ENCODE results near the gene SCNN1G. TPM values are rescaled to one million over a fixed set of nuclear protein-coding genes. Genes with fewer than 3 reads are reported as not detected.

SCNN1G gene
- total RNA-seq, 1 donor from 2014 or later = not detected

- no peak for FAIRE-seq
- peaks cover 26% of the 10 kb centered on the region for H3K27me3 ChIP-seq (ENCODE audit: control insufficient read depth, insufficient read depth, low read length)
- H3K4me3 ChIP-seq (ENCODE audit: low read depth, low read length) = peak overlapping the region; percentile 38
- TF ChIP-seq, protein P1, sequence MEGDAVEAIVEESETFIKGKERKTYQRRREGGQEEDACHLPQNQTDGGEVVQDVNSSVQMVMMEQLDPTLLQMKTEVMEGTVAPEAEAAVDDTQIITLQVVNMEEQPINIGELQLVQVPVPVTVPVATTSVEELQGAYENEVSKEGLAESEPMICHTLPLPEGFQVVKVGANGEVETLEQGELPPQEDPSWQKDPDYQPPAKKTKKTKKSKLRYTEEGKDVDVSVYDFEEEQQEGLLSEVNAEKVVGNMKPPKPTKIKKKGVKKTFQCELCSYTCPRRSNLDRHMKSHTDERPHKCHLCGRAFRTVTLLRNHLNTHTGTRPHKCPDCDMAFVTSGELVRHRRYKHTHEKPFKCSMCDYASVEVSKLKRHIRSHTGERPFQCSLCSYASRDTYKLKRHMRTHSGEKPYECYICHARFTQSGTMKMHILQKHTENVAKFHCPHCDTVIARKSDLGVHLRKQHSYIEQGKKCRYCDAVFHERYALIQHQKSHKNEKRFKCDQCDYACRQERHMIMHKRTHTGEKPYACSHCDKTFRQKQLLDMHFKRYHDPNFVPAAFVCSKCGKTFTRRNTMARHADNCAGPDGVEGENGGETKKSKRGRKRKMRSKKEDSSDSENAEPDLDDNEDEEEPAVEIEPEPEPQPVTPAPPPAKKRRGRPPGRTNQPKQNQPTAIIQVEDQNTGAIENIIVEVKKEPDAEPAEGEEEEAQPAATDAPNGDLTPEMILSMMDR (IDR thresholded peaks at IDR 0.05; ENCODE audit: insufficient read depth, low read length, severe bottlenecking) = peak; percentile 95
- no peaks in the 10 kb centered on the region for H3K36me3 ChIP-seq (ENCODE audit: control insufficient read depth, insufficient read depth, low read length)
- DNase-seq (ENCODE audit: low read depth) = peak; percentile 69
Measured at GRCh38 chr16:23182206-23182678, 303 bp upstream of the SCNN1G start.

DNA sequence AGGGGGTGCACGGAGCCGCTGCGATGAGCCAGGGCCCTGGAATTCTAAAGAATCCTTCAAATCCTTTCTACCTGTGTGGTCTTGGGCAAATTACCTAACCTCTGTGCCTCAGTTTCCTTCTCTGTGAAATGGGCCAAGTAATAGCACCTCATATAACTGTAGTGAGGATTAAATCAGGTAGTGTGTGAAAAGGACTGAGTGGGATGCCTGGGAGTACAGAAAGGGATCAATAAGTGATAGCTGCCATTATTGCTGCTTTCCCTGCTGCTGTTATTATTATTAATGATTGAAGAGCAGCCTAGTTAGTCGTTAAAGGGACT, 958 bp downstream of the SCNN1G start:
- TF ChIP-seq, protein P1 (IDR thresholded peaks at IDR 0.05; ENCODE audit: insufficient read depth, low read length, severe bottlenecking) = no peak
- H3K36me3 ChIP-seq (ENCODE audit: control insufficient read depth, insufficient read depth, low read length) = no peaks in the 10 kb centered on the region
- peak overlapping the region; percentile 38 for H3K4me3 ChIP-seq (ENCODE audit: low read depth, low read length)
- FAIRE-seq = no peak
- no peak for DNase-seq (ENCODE audit: low read depth)
- H3K27me3 ChIP-seq (ENCODE audit: control insufficient read depth, insufficient read depth, low read length) = peaks cover 28% of the 10 kb centered on the region

DNA sequence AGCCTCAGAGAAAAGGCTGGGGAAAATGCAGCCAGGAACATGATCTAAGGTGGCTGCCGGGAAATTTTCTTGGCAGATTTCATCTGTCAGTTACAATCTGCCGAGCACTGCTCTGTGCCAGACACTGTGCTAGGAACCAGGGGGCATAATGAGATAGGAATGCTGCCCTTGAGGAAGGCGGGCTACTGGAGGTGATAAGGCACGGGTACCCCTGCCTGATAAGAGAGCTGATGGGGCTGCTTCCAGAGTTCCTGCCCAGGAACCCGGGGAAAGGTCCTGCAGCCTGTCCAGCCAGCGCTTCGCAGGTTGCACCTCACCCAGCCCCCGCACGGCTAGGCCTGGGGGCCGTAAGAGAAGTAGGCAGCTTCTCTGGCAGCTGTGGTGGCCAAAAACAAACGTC, 3.1 kb downstream of the SCNN1G start:
- peaks cover 28% of the 10 kb centered on the region for H3K27me3 ChIP-seq (ENCODE audit: control insufficient read depth, insufficient read depth, low read length)

DNA sequence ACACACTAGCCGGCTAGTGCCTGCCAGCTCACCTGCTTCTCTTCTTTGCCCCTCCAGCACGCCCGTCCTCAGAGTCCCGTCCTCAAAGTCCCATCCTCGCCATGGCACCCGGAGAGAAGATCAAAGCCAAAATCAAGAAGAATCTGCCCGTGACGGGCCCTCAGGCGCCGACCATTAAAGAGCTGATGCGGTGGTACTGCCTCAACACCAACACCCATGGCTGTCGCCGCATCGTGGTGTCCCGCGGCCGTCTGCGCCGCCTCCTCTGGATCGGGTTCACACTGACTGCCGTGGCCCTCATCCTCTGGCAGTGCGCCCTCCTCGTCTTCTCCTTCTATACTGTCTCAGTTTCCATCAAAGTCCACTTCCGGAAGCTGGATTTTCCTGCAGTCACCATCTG, 3.6 kb downstream of the SCNN1G start:
- FAIRE-seq (no peak), DNase-seq (ENCODE audit: low read depth) (no peak)
- peaks cover 26% of the 10 kb centered on the region for H3K27me3 ChIP-seq (ENCODE audit: control insufficient read depth, insufficient read depth, low read length)
- TF ChIP-seq, protein P1 (IDR thresholded peaks at IDR 0.05; ENCODE audit: insufficient read depth, low read length, severe bottlenecking) = no peak
- no peaks in the 10 kb centered on the region for H3K36me3 ChIP-seq (ENCODE audit: control insufficient read depth, insufficient read depth, low read length)
- H3K4me3 ChIP-seq (ENCODE audit: low read depth, low read length) = no peak overlapping the region

More for the DNA sequence above, 3.1 kb downstream of the SCNN1G start:
- TF ChIP-seq, protein P1 (IDR thresholded peaks at IDR 0.05; ENCODE audit: insufficient read depth, low read length, severe bottlenecking) = no peak
- no peak overlapping the region for H3K4me3 ChIP-seq (ENCODE audit: low read depth, low read length)
- DNase-seq (ENCODE audit: low read depth) (no peak), FAIRE-seq (no peak)
- H3K36me3 ChIP-seq (ENCODE audit: control insufficient read depth, insufficient read depth, low read length) = no peaks in the 10 kb centered on the region

GRCh38 chr16:23187341-23187740, 4.8 kb downstream of the SCNN1G start:
- Histone ChIP-seq H3K27me3 (ENCODE audit: control insufficient read depth, insufficient read depth, low read length) (peaks cover 25% of the 10 kb centered on the region), H3K4me3 (ENCODE audit: low read depth, low read length) (no peak overlapping the region), H3K36me3 (ENCODE audit: control insufficient read depth, insufficient read depth, low read length) (no peaks in the 10 kb centered on the region)
- peak; percentile 8 for DNase-seq (ENCODE audit: low read depth)
- TF ChIP-seq, protein P1 (IDR thresholded peaks at IDR 0.05; ENCODE audit: insufficient read depth, low read length, severe bottlenecking) = no peak
- no peak for FAIRE-seq

DNA sequence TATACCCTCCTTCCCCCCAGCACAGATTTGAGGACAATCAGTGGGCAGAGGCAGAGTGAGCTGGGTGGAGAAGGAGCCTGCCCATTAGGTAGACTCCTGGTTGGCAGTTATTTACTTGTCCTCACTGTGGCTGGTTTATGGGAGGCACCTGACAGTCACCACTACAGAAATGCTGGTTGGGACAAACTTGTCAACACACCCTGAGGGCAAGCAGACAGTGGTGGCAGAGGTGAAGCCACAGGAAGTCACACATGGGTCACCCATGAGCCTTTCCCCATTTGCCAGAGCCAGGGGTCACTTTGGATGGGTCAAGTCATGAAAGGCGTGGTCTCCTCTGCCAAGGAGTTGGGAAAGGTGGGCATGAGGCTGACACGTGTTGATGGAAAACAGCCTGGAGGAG, 6.4 kb downstream of the SCNN1G start:
- Histone ChIP-seq H3K4me3 (ENCODE audit: low read depth, low read length) (no peak overlapping the region), H3K36me3 (ENCODE audit: control insufficient read depth, insufficient read depth, low read length) (no peaks in the 10 kb centered on the region), H3K27me3 (ENCODE audit: control insufficient read depth, insufficient read depth, low read length) (peaks cover 14% of the 10 kb centered on the region)
- DNase-seq (ENCODE audit: low read depth) (no peak), FAIRE-seq (no peak)
- TF ChIP-seq, protein P1 (IDR thresholded peaks at IDR 0.05; ENCODE audit: insufficient read depth, low read length, severe bottlenecking) = no peak
